Smooth muscle cell (in vitro differentiated cells): ENCODE results near the gene THSD1. TPM values are rescaled to one million over a fixed set of nuclear protein-coding genes. Genes with fewer than 3 reads are reported as not detected.
"Not testable (repeated sequence)": the region's sequence is repeated elsewhere in the genome, so short reads cannot be mapped to it uniquely, and the experiment has no call there.

ENCODE experiments used
- DNase-seq: peaks from one replicate; lab custom pipeline; 2025; ENCODE audit not compliant: unreplicated experiment; lab: John Stamatoyannopoulos, UW
- H2AFZ ChIP-seq: fragments of 200-600 bp; sonication (generic); 2 replicates; pipeline ENCODE4 v1.6.0; 2016; ENCODE audit warnings: antibody characterized with exemption, low read depth, mild to moderate bottlenecking
- H3F3A ChIP-seq: fragments of 200-600 bp; sonication (generic); 2 replicates; pipeline ENCODE4 v1.6.0; 2017; ENCODE audit warnings: antibody characterized with exemption, low read depth
- H3K27ac ChIP-seq: fragments of 200-600 bp; sonication (generic); 2 replicates; pipeline ENCODE4 v1.5.1; 2016; ENCODE audit warnings: low read depth, mild to moderate bottlenecking
- H3K27me3 ChIP-seq: fragments of 200-600 bp; sonication (generic); 2 replicates; pipeline ENCODE4 v1.6.1; 2016; ENCODE audit warnings: low read depth, mild to moderate bottlenecking
- H3K36me3 ChIP-seq: fragments of 200-600 bp; sonication (generic); 2 replicates; pipeline ENCODE4 v1.5.1; 2016; ENCODE audit warnings: low read depth
- H3K4me1 ChIP-seq: fragments of 200-600 bp; sonication (generic); 2 replicates; pipeline ENCODE4 v1.5.1; 2016; ENCODE audit warnings: low read depth
- H3K4me2 ChIP-seq: fragments of 200-600 bp; sonication (generic); 2 replicates; pipeline ENCODE4 v1.6.0; 2016; ENCODE audit warnings: mild to moderate bottlenecking
- H3K4me3 ChIP-seq: fragments of 200-600 bp; sonication (generic); 2 replicates; pipeline ENCODE4 v1.5.1; 2016; ENCODE audit warnings: mild to moderate bottlenecking
- H3K79me2 ChIP-seq: fragments of 200-600 bp; sonication (generic); 2 replicates; pipeline ENCODE4 v1.6.0; 2016; ENCODE audit warnings: low read depth, mild to moderate bottlenecking
- H3K9ac ChIP-seq: fragments of 200-600 bp; sonication (generic); 2 replicates; pipeline ENCODE4 v1.6.0; 2016; ENCODE audit warnings: low read depth
- H3K9me3 ChIP-seq: fragments of 200-600 bp; sonication (generic); replicated peaks from 2 replicates; pipeline ENCODE4 v1.5.1; 2016; ENCODE audit warnings: low read depth
- H4K20me1 ChIP-seq: fragments of 200-600 bp; sonication (generic); 2 replicates; pipeline ENCODE4 v1.6.0; 2016; ENCODE audit warnings: low read depth
- WGBS: methylation state at CpG from one replicate; pipeline ENCODE4 v1.1.7; 2016; ENCODE audit warnings: low lambda C conversion rate; 5-methylcytosine and 5-hydroxymethylcytosine counted together
- polyA plus RNA-seq: library from polyadenylated mRNA; unstranded; fragments of >200 nt; fragmentation: Nextera tagmentation; extraction: Ambion mirVana; gene quantifications from 2 replicates; pipeline ENCODE4 v1.2.1, GENCODE V29; 2016
- small RNA-seq: library from RNA; depleted of rRNA; stranded (forward); fragments of <200 nt; gene quantifications from one replicate; pipeline ENCODE3, GENCODE V24; 2014
- total RNA-seq: library from RNA; depleted of rRNA; stranded (reverse); fragments of >200 nt; gene quantifications from 2 replicates; pipeline ENCODE4 v1.2.3, GENCODE V29; 2014

THSD1 gene
- total and polyA plus RNA-seq, 2 experiments from 2014 or later: 0.08 to 0.67 TPM

DNA sequence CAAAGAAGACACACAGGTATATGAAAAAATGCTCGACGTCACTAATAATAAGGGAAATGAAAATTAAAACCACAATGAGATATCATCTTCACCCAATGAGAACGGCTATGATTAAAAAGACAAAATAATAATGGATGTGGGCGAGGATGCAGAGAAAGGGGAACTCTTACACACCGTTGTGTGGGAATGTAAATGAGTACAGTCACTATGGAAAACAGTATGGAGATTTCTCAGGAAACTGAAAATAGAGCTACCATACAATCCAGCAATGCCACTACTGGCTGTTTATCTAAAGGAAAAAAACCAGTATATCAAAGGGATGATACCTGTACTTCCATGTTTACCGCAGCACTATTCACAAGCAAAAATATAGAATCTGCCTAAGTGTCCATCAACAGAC is 74.1 kb downstream of the THSD1 start:
- not testable (repeated sequence) for H3K9me3 ChIP-seq, H3K9ac ChIP-seq, H3K27ac ChIP-seq, H2AFZ ChIP-seq, H3K4me3 ChIP-seq, H4K20me1 ChIP-seq, DNase-seq, H3K27me3 ChIP-seq, H3F3A ChIP-seq, H3K36me3 ChIP-seq, H3K79me2 ChIP-seq, H3K4me1 ChIP-seq, H3K4me2 ChIP-seq
- 90% methylated on average over 3 of the region's 6 CpGs for WGBS

Small RNAs within 50 kb of the gene (small RNA-seq; reads per million reads assigned to genes)
- not detected for gene RNY4P24

Other genes with a start within 250 kb of the THSD1 start
- gene NEK3, start 246.6 kb downstream of the THSD1 start, total RNA-seq: 24.4 and 24.5 TPM in 2 replicates
- 26.0 and 33.8 TPM in 2 replicates for gene NEK3, start 246.6 kb downstream of the THSD1 start, polyA plus RNA-seq
- 31.7 and 45.9 TPM in 2 replicates for gene VPS36, start 44.5 kb upstream of the THSD1 start, total RNA-seq
- gene VPS36, start 44.5 kb upstream of the THSD1 start, polyA plus RNA-seq: 18.2 and 19.0 TPM in 2 replicates
- 19.6 and 24.9 TPM in 2 replicates for gene CKAP2, start 49.3 kb upstream of the THSD1 start, total RNA-seq
- 11.8 and 14.4 TPM in 2 replicates for gene CKAP2, start 49.3 kb upstream of the THSD1 start, polyA plus RNA-seq
- 4.7 and 7.8 TPM in 2 replicates for gene HNRNPA1L2, start 236.3 kb upstream of the THSD1 start, total RNA-seq
- gene HNRNPA1L2, start 236.3 kb upstream of the THSD1 start, polyA plus RNA-seq: 9.5 and 11.9 TPM in 2 replicates
- gene SUGT1, start 246.7 kb upstream of the THSD1 start, total RNA-seq: 42.9 and 54.3 TPM in 2 replicates
- gene SUGT1, start 246.7 kb upstream of the THSD1 start, polyA plus RNA-seq: 64.4 and 78.8 TPM in 2 replicates